OCI-LY3 (cell line): ENCODE measurements around the gene ARHGEF4.

Experiments
- CTCF ChIP-seq: fragments of 200-600, 300-600 bp; sonication (generic); IDR thresholded peaks from 2 replicates; pipeline ENCODE4 v1.5.1; 2014; ENCODE audit warnings: antibody characterized with exemption, low read length, low read depth
- EZH2phosphoT487 ChIP-seq: fragments of 200-600 bp; shearing (Covaris generic); IDR thresholded peaks from 2 replicates; pipeline ENCODE4 v1.6.1; 2018; ENCODE audit warnings: antibody characterized with exemption, mixed run types, low read depth

DNA sequence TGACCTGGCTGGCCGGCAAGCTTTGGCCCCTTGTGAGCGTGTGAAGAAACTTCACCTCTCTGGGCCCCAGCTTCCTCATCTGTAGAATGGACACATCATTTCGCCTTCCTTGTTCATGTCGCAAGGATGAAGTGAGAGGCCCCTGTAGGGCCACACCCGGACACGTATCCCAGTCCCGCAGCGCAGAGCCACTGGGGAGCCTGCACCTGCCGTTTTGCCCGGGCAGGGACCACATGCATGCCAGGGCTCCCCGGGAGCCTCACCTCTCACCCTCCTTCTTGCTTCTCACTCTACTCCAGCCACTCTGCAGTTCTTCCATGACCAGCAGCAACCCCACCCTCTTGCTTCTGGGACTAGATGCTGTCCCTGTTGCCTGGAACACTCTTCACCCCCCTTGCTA, 179.1 kb downstream of the ARHGEF4 start:
- TF ChIP-seq CTCF: no peak
- TF ChIP-seq EZH2phosphoT487: no peak
